HepG2 (cell line): ENCODE measurements around the gene CISD1. TPM values are rescaled to one million over a fixed set of nuclear protein-coding genes. Genes with fewer than 3 reads are reported as not detected.
"Not testable (repeated sequence)": the region's sequence is repeated elsewhere in the genome, so short reads cannot be mapped to it uniquely, and the experiment has no call there.

Experiments used
- FOXK1 ChIP-seq: sonication (generic); formaldehyde crosslinking; IDR thresholded peaks from 2 replicates; pipeline ENCODE4 v1.4.0; 2020; ENCODE audit warnings: low read depth, missing genetic modification reagents, borderline replicate concordance
- FOXP1 ChIP-seq, 2 experiments: fragments of 450-650 bp in 1 of 2; IDR thresholded peaks; 2 replicates each; pipeline ENCODE4 v1.6.1; 2017 to 2018; ENCODE audit warnings: antibody characterized with exemption in 1 of 2
- HNF4A ChIP-seq: sonication (generic); formaldehyde crosslinking; IDR thresholded peaks from 2 replicates; pipeline ENCODE4 v1.4.0; 2020; ENCODE audit warnings: missing genetic modification reagents
- IRF2 ChIP-seq: IDR thresholded peaks from 2 replicates; pipeline ENCODE4 v1.6.1; 2018; ENCODE audit warnings: missing genetic modification reagents, missing compliant biosample characterization
- POGZ ChIP-seq: sonication (generic); formaldehyde crosslinking; IDR thresholded peaks from 2 replicates; pipeline ENCODE4 v1.4.0; 2020; ENCODE audit warnings: mild to moderate bottlenecking, missing genetic modification reagents
- SAP130 ChIP-seq: IDR thresholded peaks from 2 replicates; pipeline ENCODE4 v1.6.1; 2016; ENCODE audit warnings: low read depth
- SOX13 ChIP-seq, 3 experiments: fragments of 450-650 bp in 1 of 3; sonication (generic) in 1 of 3; formaldehyde crosslinking in 1 of 3; IDR thresholded peaks in 2 of 3; conservative IDR thresholded peaks in 1 of 3; 2 replicates each; pipeline versions ENCODE4 v1.5.0 to v1.6.1; 2016 to 2020; ENCODE audit warnings: antibody characterized with exemption in 1 of 3, mild to moderate bottlenecking in 1 of 3, missing compliant biosample characterization in 1 of 3, missing genetic modification reagents in 1 of 3, moderate library complexity in 1 of 3
- SOX5 ChIP-seq: IDR thresholded peaks from 2 replicates; pipeline ENCODE4 v1.6.1; 2016; ENCODE audit warnings: borderline replicate concordance
- SP5 ChIP-seq: IDR thresholded peaks from 2 replicates; pipeline ENCODE4 v1.6.1; 2016; ENCODE audit warnings: low read depth, borderline replicate concordance
- THAP11 ChIP-seq: IDR thresholded peaks from 2 replicates; pipeline ENCODE4 v1.6.1; 2016; ENCODE audit warnings: missing biosample characterization, missing genetic modification reagents
- polyA plus RNA-seq, 8 experiments: library from polyadenylated mRNA; depleted of rRNA in 3 of 8; stranded (reverse) in 7 of 8; unstranded in 1 of 8; fragments of >200 nt; fragmentation: Illumina TruSeq in 4 of 8; extraction: Trizol in 4 of 8; gene quantifications; 2 replicates each; pipeline versions ENCODE4 v1.2.1 to v1.2.3, GENCODE V29; 2011 to 2016; ENCODE audit warnings: low read depth in 4 of 8, missing spikeins in 1 of 8, mixed read lengths in 1 of 8; ENCODE audit not compliant: insufficient read depth in 1 of 8
- total RNA-seq, 5 experiments: library from RNA; depleted of rRNA; stranded (reverse); fragments of >200 nt; fragmentation: Illumina TruSeq; extraction: Trizol; gene quantifications; 2 replicates each; pipeline ENCODE4 v1.2.3, GENCODE V29; 2016; ENCODE audit warnings: low read depth in 1 of 5
- TF ChIP-seq, protein P1 (sequence below), 2 experiments: sonication (generic) in 1 of 2; formaldehyde crosslinking in 1 of 2; IDR thresholded peaks; 2 replicates each; pipeline versions ENCODE4 v1.4.0 to v1.6.1; 2016 to 2020; ENCODE audit warnings: borderline replicate concordance in 1 of 2, low read depth in 1 of 2, mild to moderate bottlenecking in 1 of 2, missing genetic modification reagents in 1 of 2
- TF ChIP-seq, protein P2 (sequence below): IDR thresholded peaks from 2 replicates; pipeline ENCODE4 v1.4.0; 2020; ENCODE audit warnings: mild to moderate bottlenecking, missing genetic modification reagents
- TF ChIP-seq, protein P3 (sequence below): sonication (generic); formaldehyde crosslinking; IDR thresholded peaks from 2 replicates; pipeline ENCODE4 v1.4.0; 2020; ENCODE audit warnings: missing genetic modification reagents
- TF ChIP-seq, protein P4 (sequence below): sonication (generic); formaldehyde crosslinking; IDR thresholded peaks from 2 replicates; pipeline ENCODE4 v1.4.0; 2020; ENCODE audit warnings: missing genetic modification reagents, borderline replicate concordance

The CISD1 gene
- total and polyA plus RNA-seq, 2 of the 13 experiments (the other 11 are each of a cell fraction or from before 2014, with no cell fraction given), result 63.4 to 78.9 TPM

DNA sequence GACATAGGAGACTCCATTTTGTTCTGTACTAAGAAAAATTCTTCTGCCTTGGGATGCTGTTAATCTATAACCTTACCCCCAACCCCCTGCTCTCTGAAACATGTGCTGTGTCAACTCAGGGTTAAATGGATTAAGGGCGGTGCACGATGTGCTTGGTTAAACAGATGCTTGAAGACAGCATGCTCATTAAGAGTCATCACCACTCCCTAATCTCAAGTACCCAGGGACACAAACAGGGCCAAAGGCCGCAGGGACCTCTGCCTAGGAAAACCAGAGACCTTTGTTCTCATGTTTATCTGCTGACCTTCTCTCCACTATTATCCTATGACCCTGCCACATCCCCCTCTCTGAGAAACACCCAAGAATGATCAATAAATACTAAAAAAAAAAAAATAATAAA is 24.3 kb upstream of the CISD1 start (continued):
- TF ChIP-seq, protein P1, sequence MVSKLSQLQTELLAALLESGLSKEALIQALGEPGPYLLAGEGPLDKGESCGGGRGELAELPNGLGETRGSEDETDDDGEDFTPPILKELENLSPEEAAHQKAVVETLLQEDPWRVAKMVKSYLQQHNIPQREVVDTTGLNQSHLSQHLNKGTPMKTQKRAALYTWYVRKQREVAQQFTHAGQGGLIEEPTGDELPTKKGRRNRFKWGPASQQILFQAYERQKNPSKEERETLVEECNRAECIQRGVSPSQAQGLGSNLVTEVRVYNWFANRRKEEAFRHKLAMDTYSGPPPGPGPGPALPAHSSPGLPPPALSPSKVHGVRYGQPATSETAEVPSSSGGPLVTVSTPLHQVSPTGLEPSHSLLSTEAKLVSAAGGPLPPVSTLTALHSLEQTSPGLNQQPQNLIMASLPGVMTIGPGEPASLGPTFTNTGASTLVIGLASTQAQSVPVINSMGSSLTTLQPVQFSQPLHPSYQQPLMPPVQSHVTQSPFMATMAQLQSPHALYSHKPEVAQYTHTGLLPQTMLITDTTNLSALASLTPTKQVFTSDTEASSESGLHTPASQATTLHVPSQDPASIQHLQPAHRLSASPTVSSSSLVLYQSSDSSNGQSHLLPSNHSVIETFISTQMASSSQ (IDR thresholded peaks at IDR 0.05; ENCODE audit: low read depth), result peak; percentile 52; the same call in 1 of the 2 replicates
- TF ChIP-seq, protein P1 (CRISPR knock-in tag; IDR thresholded peaks at IDR 0.05; ENCODE audit: borderline replicate concordance), result peak; percentile 77; the same call in 1 of the 2 replicates
- 0 out of 2 replicates have a peak, but pooled peaks have one; percentile 15 for TF ChIP-seq IRF2
- peak; percentile 84 for TF ChIP-seq SP5 (CRISPR knock-in tag)
- TF ChIP-seq, protein P2, sequence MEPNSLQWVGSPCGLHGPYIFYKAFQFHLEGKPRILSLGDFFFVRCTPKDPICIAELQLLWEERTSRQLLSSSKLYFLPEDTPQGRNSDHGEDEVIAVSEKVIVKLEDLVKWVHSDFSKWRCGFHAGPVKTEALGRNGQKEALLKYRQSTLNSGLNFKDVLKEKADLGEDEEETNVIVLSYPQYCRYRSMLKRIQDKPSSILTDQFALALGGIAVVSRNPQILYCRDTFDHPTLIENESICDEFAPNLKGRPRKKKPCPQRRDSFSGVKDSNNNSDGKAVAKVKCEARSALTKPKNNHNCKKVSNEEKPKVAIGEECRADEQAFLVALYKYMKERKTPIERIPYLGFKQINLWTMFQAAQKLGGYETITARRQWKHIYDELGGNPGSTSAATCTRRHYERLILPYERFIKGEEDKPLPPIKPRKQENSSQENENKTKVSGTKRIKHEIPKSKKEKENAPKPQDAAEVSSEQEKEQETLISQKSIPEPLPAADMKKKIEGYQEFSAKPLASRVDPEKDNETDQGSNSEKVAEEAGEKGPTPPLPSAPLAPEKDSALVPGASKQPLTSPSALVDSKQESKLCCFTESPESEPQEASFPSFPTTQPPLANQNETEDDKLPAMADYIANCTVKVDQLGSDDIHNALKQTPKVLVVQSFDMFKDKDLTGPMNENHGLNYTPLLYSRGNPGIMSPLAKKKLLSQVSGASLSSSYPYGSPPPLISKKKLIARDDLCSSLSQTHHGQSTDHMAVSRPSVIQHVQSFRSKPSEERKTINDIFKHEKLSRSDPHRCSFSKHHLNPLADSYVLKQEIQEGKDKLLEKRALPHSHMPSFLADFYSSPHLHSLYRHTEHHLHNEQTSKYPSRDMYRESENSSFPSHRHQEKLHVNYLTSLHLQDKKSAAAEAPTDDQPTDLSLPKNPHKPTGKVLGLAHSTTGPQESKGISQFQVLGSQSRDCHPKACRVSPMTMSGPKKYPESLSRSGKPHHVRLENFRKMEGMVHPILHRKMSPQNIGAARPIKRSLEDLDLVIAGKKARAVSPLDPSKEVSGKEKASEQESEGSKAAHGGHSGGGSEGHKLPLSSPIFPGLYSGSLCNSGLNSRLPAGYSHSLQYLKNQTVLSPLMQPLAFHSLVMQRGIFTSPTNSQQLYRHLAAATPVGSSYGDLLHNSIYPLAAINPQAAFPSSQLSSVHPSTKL (CRISPR knock-in tag), result peak; percentile 90
- peak; percentile 58 for TF ChIP-seq SAP130
- peak; percentile 18; the same call in 1 of the 2 replicates for TF ChIP-seq THAP11 (CRISPR knock-in tag)
- not testable (repeated sequence) for TF ChIP-seq FOXP1, SOX13 (IDR thresholded peaks at IDR 0.05)
- TF ChIP-seq FOXP1 (CRISPR knock-in tag; IDR thresholded peaks at IDR 0.05), result peak; percentile 67; the same call in 1 of the 2 replicates
- peak in 1 of 2 experiments; percentile 84; a peak in 2 of 4 replicates for TF ChIP-seq SOX13 (CRISPR knock-in tag; conservative IDR thresholded peaks at IDR 0.05 in 1 of 2, IDR thresholded peaks at IDR 0.05 in 1 of 2)
- TF ChIP-seq POGZ (CRISPR knock-in tag), result 0 out of 2 replicates have a peak, but pooled peaks have one; percentile 40
- TF ChIP-seq SOX5, result peak; percentile 67
- TF ChIP-seq, protein P3, sequence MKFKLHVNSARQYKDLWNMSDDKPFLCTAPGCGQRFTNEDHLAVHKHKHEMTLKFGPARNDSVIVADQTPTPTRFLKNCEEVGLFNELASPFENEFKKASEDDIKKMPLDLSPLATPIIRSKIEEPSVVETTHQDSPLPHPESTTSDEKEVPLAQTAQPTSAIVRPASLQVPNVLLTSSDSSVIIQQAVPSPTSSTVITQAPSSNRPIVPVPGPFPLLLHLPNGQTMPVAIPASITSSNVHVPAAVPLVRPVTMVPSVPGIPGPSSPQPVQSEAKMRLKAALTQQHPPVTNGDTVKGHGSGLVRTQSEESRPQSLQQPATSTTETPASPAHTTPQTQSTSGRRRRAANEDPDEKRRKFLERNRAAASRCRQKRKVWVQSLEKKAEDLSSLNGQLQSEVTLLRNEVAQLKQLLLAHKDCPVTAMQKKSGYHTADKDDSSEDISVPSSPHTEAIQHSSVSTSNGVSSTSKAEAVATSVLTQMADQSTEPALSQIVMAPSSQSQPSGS (CRISPR knock-in tag), result peak; percentile 32; the same call in 1 of the 2 replicates
- TF ChIP-seq, protein P4, sequence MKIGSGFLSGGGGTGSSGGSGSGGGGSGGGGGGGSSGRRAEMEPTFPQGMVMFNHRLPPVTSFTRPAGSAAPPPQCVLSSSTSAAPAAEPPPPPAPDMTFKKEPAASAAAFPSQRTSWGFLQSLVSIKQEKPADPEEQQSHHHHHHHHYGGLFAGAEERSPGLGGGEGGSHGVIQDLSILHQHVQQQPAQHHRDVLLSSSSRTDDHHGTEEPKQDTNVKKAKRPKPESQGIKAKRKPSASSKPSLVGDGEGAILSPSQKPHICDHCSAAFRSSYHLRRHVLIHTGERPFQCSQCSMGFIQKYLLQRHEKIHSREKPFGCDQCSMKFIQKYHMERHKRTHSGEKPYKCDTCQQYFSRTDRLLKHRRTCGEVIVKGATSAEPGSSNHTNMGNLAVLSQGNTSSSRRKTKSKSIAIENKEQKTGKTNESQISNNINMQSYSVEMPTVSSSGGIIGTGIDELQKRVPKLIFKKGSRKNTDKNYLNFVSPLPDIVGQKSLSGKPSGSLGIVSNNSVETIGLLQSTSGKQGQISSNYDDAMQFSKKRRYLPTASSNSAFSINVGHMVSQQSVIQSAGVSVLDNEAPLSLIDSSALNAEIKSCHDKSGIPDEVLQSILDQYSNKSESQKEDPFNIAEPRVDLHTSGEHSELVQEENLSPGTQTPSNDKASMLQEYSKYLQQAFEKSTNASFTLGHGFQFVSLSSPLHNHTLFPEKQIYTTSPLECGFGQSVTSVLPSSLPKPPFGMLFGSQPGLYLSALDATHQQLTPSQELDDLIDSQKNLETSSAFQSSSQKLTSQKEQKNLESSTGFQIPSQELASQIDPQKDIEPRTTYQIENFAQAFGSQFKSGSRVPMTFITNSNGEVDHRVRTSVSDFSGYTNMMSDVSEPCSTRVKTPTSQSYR (CRISPR knock-in tag), result peak; percentile 76; the same call in 1 of the 2 replicates
- TF ChIP-seq HNF4A (CRISPR knock-in tag), result peak; percentile 80
- TF ChIP-seq FOXK1 (CRISPR knock-in tag), result 0 out of 2 replicates have a peak, but pooled peaks have one; percentile 10
